HUDEP-2 (cell line): ENCODE results near the gene LMAN2L.

Experiments
- DNase-seq, 76 experiments: peaks; one replicate each; lab custom pipeline; 2025; ENCODE audit not compliant: unreplicated experiment in 76 of 76; lab: John Stamatoyannopoulos, UW

Gene LMAN2L

DNA sequence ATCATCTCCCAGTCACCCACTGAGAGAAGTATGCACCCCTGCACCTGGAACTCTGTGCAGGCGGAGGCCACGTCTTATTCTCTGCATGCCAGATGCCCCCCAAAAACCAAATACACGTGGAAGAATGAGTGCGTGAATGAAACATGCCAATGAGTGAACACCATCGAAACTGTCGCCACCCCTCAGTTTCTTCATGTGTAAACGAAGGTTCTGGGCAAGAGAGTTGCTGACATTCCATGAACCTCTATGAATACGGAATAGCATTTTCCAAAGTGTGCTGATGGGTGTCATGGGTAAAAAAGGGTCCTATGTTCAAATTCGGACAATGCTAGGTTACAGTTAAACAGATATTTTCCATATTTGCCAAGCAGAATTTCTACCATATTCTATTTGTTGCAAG, 77.5 kb downstream of the LMAN2L start:
- no peak for DNase-seq

DNA sequence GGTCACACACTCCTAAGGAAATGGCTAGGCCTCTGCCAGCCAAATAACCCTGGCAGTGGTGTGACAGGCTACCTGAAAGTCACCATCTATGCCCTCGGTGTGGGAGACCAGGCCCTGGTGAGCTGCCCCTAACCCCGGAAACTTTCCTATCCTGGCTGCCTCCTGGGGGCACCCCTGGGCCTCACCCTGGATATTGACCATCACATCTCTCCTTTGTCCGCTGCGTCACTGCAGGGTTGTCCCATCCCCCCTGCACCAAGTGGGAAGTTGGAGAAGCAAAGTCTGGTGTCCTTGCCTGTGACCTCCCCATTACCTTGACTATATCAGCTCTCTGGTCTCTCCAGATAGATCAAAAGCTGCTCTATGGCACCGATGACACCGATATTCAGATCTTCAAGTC, 78.5 kb downstream of the LMAN2L start:
- no peak for DNase-seq

DNA sequence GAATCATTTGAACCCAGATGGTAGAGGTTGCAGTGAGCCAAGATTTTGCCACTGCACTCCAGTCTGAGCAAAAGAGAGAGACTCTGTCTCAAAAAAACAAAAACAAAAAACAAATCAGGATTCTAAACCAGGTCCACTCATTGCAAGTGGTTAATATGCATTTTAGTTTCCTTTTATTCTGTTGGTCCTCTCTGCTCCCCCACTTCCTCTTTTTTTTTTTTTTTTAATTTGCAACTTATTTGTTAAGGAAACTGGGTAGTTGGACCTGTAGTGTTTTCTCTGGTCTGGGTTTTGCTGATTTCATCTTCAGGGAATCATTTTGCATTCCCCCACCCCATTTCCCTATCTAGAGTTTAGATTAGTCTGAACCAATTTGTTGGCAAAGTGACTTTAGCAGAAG, 83.3 kb downstream of the LMAN2L start:
- no peak for DNase-seq
